A549 treated with DMSO at 1 μM for 4 hours (cell line): ENCODE measurements around the gene CWC22. TPM values are rescaled to one million over a fixed set of nuclear protein-coding genes. Genes with fewer than 3 reads are reported as not detected.

Experiments used
- total RNA-seq: library from RNA; stranded (reverse); fragments of 200-300 nt; extraction: Qiagen RNA extraction; gene quantifications from 5 replicates; pipeline ENCODE4 v1.2.3, GENCODE V29; 2022; ENCODE audit warnings: low read depth

Gene CWC22
- total RNA-seq: 12.2 to 14.9 TPM (median 14.4 TPM) in 5 replicates

DNA sequence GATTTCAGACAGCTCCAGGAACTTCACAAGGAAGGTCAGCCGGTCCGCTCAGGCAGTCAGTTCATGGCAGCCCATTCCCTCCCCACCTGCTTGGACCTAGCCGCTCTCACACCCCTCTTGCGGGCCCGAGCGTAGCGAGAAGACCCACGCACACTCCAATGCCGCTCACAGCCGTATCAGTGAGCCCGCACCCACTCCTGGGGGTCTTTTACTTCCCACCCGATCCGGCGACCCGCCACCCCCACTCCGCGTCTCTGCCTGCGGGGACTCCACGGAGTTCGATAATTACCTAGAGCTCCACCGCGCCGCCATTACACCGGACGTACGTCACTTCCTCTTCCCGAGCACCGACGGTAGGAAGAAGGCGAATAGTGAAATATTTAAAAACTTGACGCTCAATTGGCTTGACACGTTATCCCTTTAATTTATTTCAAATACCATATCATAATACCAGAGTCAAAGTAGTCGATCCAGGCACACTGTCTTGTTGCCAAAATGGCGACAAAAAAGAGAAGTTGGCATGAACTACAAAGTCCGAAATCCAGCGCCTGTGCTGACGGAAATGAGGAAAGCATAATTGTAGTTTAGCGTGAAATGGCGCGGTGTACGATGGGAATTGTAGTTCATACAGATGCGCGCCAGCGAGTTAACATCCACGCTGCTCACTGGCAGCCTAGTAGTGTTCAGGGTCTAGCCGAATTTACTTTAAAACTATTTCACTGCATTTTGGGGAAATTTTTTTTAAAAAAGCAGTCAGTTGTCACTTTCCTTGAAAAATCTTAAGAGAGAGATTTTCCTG is at the start of gene CWC22:
TSS of gene CWC22 (minus strand) at position 517 of the 799 bp plus-strand sequence. CDS start 13,956 bp downstream, outside the sequence.

Other genes with a start within 250 kb of the CWC22 start
- 0.20 TPM in 1 of 5 replicates, not detected in the others for gene ZNF385B, start 145.7 kb downstream of the CWC22 start, total RNA-seq